Coronary artery (tissue), 2 donors: ENCODE measurements around the gene ZFP36L1.

Experiments used
- DNase-seq: peaks from one replicate; pipeline ENCODE4 v3.0.0-alpha.2; 2017; ENCODE audit warnings: low spot score
- H3K27ac ChIP-seq, 2 donors: fragments of 200-600 bp; sonication (generic); one replicate each; pipeline ENCODE4 v1.5.1; 2016 to 2019
- H3K4me3 ChIP-seq: fragments of 200-600 bp; sonication (generic); 2 replicates; pipeline ENCODE4 v1.5.1; 2016; ENCODE audit warnings: mild to moderate bottlenecking, moderate library complexity
- TF ChIP-seq, protein P1 (sequence below): fragments of 200-600 bp; sonication (generic); IDR thresholded peaks from one replicate; pipeline ENCODE4 v1.5.1; 2019; ENCODE audit warnings: antibody characterized with exemption

The ZFP36L1 gene

DNA sequence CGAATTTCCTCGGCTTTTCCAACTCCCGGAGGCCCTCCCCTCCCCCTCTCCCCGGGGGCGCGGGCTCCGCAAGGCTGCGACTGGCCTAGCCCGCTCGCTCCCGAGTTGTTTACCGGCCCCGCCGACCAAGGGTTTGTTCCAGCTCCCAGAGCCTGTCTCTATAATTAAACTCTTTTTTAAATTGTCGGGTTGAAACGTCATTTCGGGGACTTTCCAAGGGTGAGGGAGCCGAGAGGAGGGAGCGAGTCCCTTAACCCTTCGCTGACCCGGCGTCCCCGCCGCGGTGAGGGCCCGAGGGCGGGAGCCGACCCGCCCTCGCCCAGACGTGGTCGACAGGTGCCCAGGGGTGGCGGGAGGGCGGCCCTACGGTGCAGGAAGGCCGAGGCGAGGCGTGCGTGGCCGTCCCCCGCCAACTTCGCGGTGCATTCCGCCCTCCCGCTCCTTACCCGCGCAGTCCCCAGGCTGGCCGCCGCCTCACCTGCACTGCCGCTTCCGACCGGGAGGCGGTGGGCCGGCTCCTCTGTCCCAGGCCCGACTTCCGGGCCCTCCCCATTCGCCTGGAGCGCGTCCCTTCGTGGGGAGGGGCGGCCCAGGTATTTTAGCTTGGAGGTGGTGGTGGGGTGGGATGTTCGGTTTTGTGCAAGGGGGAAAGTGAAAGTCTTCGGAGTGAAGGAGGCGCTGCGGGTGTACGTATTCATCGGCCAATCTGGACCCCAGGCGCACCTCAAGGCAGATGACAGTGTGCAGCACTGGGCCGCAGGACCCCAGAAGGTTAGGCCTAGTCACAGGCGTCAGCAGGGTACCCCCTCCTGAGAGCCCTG is 2.9 kb upstream of the ZFP36L1 start:
- peak overlapping the region; percentile 91 for H3K4me3 ChIP-seq
- DNase-seq: peak; percentile 91
- TF ChIP-seq, protein P1, sequence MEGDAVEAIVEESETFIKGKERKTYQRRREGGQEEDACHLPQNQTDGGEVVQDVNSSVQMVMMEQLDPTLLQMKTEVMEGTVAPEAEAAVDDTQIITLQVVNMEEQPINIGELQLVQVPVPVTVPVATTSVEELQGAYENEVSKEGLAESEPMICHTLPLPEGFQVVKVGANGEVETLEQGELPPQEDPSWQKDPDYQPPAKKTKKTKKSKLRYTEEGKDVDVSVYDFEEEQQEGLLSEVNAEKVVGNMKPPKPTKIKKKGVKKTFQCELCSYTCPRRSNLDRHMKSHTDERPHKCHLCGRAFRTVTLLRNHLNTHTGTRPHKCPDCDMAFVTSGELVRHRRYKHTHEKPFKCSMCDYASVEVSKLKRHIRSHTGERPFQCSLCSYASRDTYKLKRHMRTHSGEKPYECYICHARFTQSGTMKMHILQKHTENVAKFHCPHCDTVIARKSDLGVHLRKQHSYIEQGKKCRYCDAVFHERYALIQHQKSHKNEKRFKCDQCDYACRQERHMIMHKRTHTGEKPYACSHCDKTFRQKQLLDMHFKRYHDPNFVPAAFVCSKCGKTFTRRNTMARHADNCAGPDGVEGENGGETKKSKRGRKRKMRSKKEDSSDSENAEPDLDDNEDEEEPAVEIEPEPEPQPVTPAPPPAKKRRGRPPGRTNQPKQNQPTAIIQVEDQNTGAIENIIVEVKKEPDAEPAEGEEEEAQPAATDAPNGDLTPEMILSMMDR: peak; percentile 91
- peak overlapping the region; percentile 99 to 100 for H3K27ac ChIP-seq

DNA sequence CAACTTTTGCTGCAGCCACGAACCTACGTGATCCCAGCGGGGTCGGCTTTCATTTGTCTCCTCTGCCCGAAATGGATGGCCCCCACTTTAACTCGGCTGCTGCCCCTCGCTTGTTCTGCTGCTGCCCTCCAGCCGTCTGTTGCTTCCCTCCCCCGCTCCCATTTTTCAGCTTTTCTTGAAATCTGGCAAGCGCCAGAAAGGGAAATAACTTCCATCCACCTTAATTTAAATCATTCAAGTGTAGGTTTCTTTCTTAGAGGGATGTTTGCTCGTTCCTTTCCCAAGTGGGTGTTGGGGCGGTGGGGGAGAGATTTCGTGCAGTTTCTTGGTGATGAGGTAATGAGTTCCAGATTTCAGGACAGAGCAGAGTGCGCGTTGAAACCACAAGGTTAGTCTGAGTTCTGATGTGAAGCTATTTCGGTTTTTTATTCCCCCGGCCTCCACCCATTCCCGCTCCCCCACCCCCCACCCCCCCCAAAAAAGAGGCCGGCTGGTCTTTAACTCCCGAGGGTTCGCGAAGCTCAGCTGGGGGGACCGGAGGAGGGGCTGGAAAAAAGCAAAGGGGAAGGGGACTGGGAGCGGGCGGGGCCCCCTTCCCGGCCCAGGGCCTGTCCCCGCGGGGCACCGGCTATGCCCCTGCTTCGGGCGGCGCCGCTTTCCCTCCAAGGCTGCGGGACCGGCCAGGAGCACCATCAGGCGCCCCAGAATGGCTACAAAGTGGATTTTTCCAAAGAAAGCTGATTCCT is 2.2 kb upstream of the ZFP36L1 start:
- TF ChIP-seq, protein P1: no peak
- DNase-seq: peak; percentile 88
- Histone ChIP-seq H3K27ac (peak overlapping the region; percentile 99 to 100), H3K4me3 (peak overlapping the region; percentile 91)

DNA sequence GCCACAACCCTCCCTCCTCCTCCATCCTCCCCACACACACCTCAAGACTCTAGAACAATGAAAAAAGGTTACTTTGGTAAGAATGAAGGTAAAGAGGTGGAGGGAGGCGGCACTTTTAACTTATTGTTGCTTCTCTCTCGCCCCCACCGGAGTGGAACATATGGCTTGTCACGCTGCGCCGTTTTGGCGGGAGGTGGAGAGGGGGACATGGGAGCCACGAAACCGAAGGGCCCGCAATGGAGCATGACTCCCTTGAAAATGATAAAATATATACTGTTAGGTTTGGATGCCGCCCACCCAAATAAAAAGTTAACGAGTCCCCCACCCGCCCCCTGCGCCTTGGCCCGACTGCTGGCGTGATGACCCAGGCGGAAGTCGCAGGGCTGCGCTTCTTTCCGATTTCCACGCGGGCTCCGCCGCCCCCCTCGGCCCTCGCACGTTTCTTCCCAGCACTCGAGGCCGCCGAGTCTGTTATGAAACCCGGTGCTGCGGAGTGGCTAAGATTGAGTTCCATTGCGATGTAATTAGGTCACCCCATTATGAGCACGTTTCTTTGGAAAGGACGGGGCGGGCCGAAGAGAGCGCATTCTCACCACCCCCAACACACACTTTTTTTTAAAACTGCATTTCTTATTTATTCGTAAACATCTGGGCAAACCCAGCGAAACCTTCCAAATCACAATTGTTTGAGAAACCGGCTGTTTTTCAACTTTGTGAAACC is 1.4 kb upstream of the ZFP36L1 start:
- Histone ChIP-seq H3K4me3 (peak overlapping the region; percentile 91), H3K27ac (peak overlapping the region; percentile 99 to 100)
- peak; percentile 96 for DNase-seq
- TF ChIP-seq, protein P1: no peak

DNA sequence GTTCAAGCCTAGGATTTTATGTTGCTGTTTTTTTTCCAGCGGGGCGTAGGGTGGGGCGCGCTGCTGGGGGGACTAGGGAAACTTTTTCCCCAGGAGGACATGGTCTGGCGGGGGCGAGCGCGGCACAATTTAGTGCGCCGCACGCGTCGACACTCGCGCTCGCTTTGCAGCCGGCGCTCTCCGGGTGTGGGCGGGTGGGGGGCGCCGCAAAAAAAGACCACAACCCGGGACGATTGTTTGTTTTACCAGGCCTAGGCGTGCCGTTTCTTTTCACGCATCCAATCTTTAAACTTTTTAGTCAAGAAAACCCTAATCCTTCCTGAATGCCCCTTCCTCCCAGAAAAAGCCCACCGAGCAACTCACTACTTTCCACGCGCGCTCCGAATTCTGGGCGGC is 865 bp upstream of the ZFP36L1 start:
- TF ChIP-seq, protein P1: no peak
- no peak for DNase-seq
- Histone ChIP-seq H3K27ac (peak overlapping the region; percentile 99 to 100), H3K4me3 (peak overlapping the region; percentile 91)

DNA sequence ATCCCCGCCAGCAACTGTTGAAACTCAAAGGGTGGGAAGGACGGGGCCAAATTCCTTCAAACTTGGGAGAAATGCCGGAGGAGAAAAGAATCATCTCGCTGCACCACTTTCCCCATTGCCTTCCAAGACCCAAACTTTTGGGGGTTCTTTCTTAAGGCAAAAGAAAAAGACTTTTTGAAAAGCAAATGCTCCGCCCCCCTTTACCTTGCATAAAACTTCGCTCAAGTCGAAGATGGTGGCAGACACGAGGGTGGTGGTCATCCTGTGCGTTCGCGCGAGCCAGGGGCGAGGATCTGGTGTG is 239 bp downstream of the ZFP36L1 start:
- Histone ChIP-seq H3K4me3 (peak overlapping the region; percentile 91), H3K27ac (peak overlapping the region; percentile 99 to 100)
- TF ChIP-seq, protein P1: no peak
- DNase-seq: no peak

DNA sequence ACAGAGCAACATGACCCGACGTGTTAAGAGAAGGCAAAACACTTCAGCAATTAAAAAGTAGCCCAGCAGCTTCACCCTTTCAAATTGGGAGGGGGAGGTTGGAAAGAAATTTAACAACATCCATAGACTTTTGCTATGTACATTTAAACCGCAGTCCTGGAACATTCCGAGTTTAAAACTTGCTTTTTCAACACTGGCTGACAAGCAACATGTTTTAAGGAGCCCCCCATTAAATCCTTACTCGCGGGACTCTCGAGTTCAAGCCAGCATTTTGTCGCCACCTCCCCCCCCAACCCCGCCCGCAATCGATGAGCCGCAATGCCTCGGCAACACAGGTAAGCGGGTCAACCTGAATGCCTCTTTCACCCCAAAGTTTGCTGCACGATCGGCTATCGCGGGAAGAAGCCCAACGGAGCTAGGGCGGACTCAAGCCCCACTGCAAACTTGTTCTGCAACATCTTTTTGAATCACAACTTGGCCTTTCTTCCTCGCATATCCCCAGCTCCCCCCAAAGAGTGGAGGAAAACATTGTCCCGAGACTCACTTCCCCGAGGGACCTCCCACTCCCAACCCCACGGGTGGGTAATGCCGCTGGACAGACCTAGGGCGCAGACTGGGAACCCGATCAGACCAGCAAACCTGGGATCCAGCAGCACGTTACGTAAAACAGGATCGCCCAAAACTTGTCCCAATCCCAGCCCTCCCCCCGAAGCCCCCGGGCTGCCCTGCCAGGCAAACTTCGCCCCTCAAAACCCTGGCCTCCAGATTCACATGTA is 777 bp downstream of the ZFP36L1 start:
- peak overlapping the region; percentile 91 for H3K4me3 ChIP-seq
- DNase-seq: peak; percentile 83
- H3K27ac ChIP-seq: peak overlapping the region; percentile 99 to 100
- TF ChIP-seq, protein P1: no peak
